Neuronal stem cell (in vitro differentiated cells): ENCODE results near the gene NFASC. TPM values are rescaled to one million over a fixed set of nuclear protein-coding genes. Genes with fewer than 3 reads are reported as not detected.

Experiments
- DNase-seq: peaks from one replicate; pipeline ENCODE4 v3.0.0-alpha.2; 2013; ENCODE audit warnings: low spot score
- H2AFZ ChIP-seq: one replicate; pipeline ENCODE4 v1.6.1; 2013; ENCODE audit warnings: mild to moderate bottlenecking, low read length, inconsistent platforms
- H2AK5ac ChIP-seq: 2 replicates; pipeline ENCODE4 v1.6.1; 2013; ENCODE audit warnings: low read depth, mild to moderate bottlenecking, inconsistent platforms, low read length, moderate library complexity, mixed read lengths
- H2BK120ac ChIP-seq: 2 replicates; pipeline ENCODE4 v1.6.1; 2013; ENCODE audit warnings: low read depth, mild to moderate bottlenecking, inconsistent platforms, low read length, moderate library complexity, mixed read lengths
- H2BK12ac ChIP-seq: one replicate; pipeline ENCODE4 v1.6.1; 2013; ENCODE audit warnings: low read length, inconsistent platforms
- H2BK15ac ChIP-seq: 2 replicates; pipeline ENCODE4 v1.6.1; 2013; ENCODE audit warnings: mild to moderate bottlenecking, low read length, inconsistent platforms, mixed read lengths
- H2BK5ac ChIP-seq: one replicate; pipeline ENCODE4 v1.6.1; 2013; ENCODE audit warnings: inconsistent platforms, mild to moderate bottlenecking, low read length, moderate library complexity
- H3K14ac ChIP-seq: one replicate; pipeline ENCODE4 v1.6.1; 2013; ENCODE audit warnings: low read length, inconsistent platforms
- H3K18ac ChIP-seq: 2 replicates; pipeline ENCODE4 v1.6.1; 2013; ENCODE audit warnings: low read length, inconsistent platforms
- H3K23ac ChIP-seq: 2 replicates; pipeline ENCODE4 v1.6.1; 2013; ENCODE audit warnings: low read depth, mild to moderate bottlenecking, mixed read lengths, low read length, inconsistent platforms; ENCODE audit not compliant: poor library complexity
- H3K27ac ChIP-seq: replicated peaks from 3 replicates; pipeline ENCODE4 v1.5.1; 2013; ENCODE audit warnings: low read length, inconsistent platforms
- H3K27me3 ChIP-seq, 3 experiments: 2 replicates each; pipeline ENCODE4 v1.6.1; 2013; ENCODE audit warnings: low read length in 3 of 3, mild to moderate bottlenecking in 2 of 3, inconsistent platforms in 1 of 3, low read depth in 1 of 3, mixed read lengths in 1 of 3, moderate library complexity in 1 of 3; ENCODE audit not compliant: control insufficient read depth in 3 of 3, insufficient read depth in 3 of 3
- H3K36me3 ChIP-seq, 2 donors: replicated peaks in 1 of 2; 2 replicates each; pipeline ENCODE4 v1.6.1; 2013; ENCODE audit warnings: low read length in 2 of 2; ENCODE audit not compliant: control insufficient read depth in 2 of 2, insufficient read depth in 2 of 2
- H3K4ac ChIP-seq: 2 replicates; pipeline ENCODE4 v1.6.1; 2013; ENCODE audit warnings: inconsistent platforms, mild to moderate bottlenecking, low read length, moderate library complexity
- H3K4me1 ChIP-seq, 2 donors: 1 replicate in 1 of 2; 2 replicates in 1 of 2; pipeline ENCODE4 v1.6.1; 2013; ENCODE audit warnings: low read length in 2 of 2, low read depth in 1 of 2; ENCODE audit not compliant: control insufficient read depth in 2 of 2, insufficient read depth in 1 of 2
- H3K4me2 ChIP-seq: one replicate; pipeline ENCODE4 v1.6.1; 2013; ENCODE audit warnings: mild to moderate bottlenecking, low read length, inconsistent platforms; ENCODE audit not compliant: insufficient read depth, poor library complexity, severe bottlenecking
- H3K4me3 ChIP-seq, 2 donors: 2 replicates each; pipeline ENCODE4 v1.5.1; 2013; ENCODE audit warnings: low read length in 2 of 2, mild to moderate bottlenecking in 2 of 2, inconsistent platforms in 1 of 2, moderate library complexity in 1 of 2
- H3K79me1 ChIP-seq: one replicate; pipeline ENCODE4 v1.6.1; 2013; ENCODE audit warnings: low read depth, mild to moderate bottlenecking, inconsistent platforms, low read length, moderate library complexity
- H3K9ac ChIP-seq: one replicate; pipeline ENCODE4 v1.6.1; 2013; ENCODE audit warnings: mild to moderate bottlenecking, low read depth, low read length, inconsistent platforms; ENCODE audit not compliant: poor library complexity
- H3K9me3 ChIP-seq, 2 donors: replicated peaks in 1 of 2; 2 replicates each; pipeline versions ENCODE3 to v1.6.1; 2013; ENCODE audit warnings: low read length in 2 of 2, mild to moderate bottlenecking in 2 of 2, inconsistent platforms in 1 of 2, low read depth in 1 of 2, mixed read lengths in 1 of 2, moderate library complexity in 1 of 2; ENCODE audit not compliant: control insufficient read depth in 2 of 2, insufficient read depth in 1 of 2
- H4K8ac ChIP-seq: one replicate; pipeline ENCODE4 v1.6.1; 2013; ENCODE audit warnings: low read depth, mild to moderate bottlenecking, inconsistent platforms, low read length, moderate library complexity
- H4K91ac ChIP-seq: one replicate; pipeline ENCODE4 v1.6.1; 2013; ENCODE audit warnings: low read length, low read depth, mild to moderate bottlenecking, inconsistent platforms; ENCODE audit not compliant: poor library complexity
- WGBS, 2 donors: extraction: QIAGEN DNeasy Blood & Tissue Kit; methylation state at CpG; one replicate each; pipeline ENCODE4 v1.1.7; 2013; ENCODE audit warnings: missing lambda C conversion rate in 2 of 2, mixed read lengths in 1 of 2; ENCODE audit not compliant: insufficient read length in 2 of 2, insufficient replicate concordance in 1 of 2; ENCODE audit errors: extremely low coverage in 2 of 2; 5-methylcytosine and 5-hydroxymethylcytosine counted together
- polyA plus RNA-seq, 2 experiments: library from polyadenylated mRNA; stranded (reverse); fragments of 200-250 nt; gene quantifications; one replicate each; pipeline ENCODE4 v1.2.3, GENCODE V29; 2013

NFASC gene
- polyA plus RNA-seq (2013, experiment 1 of 2): 1.2 TPM
- polyA plus RNA-seq (2013, experiment 2 of 2): 1.2 TPM

- Histone ChIP-seq H2BK15ac (no peak within 1 kb of the TSS), H3K23ac (no peak within 1 kb of the TSS), H3K14ac (no peak within 1 kb of the TSS), H3K4me2 (no peak within 1 kb of the TSS), H2BK12ac (no peak within 1 kb of the TSS), H3K9ac (no peak within 1 kb of the TSS), H2AK5ac (no peak within 1 kb of the TSS), H3K18ac (peak within 1 kb of the TSS; percentile 50), H3K9me3 (no peaks in the 10 kb centered on the region), H4K91ac (no peak within 1 kb of the TSS), H3K27ac (no peak within 1 kb of the TSS), H3K27me3 (no peaks in the 10 kb centered on the region), H2BK5ac (no peak within 1 kb of the TSS), H4K8ac (no peak within 1 kb of the TSS), H3K79me1 (no peaks in the 10 kb centered on the region), H3K4me3 (peak within 1 kb of the TSS in 1 of 2 donors; percentile 19), H3K4ac (no peak within 1 kb of the TSS), H2AFZ (peak within 1 kb of the TSS; percentile 68), H3K4me1 (peaks cover 8 to 12% of the 10 kb centered on the region in 2 donors), H2BK120ac (no peak within 1 kb of the TSS), H3K36me3 (no peaks in the 10 kb centered on the region)
- DNase-seq: no peak
- no CpG with 5 or more reads among the region's 19 CpGs for WGBS, 2 donors
These were observed at the start of gene NFASC for GRCh38 chr1:204870160-204870912. Gene NFASC (plus strand): TSS chr1:204870862. CDS start chr1:204944316, 73,454 bp downstream.

DNA sequence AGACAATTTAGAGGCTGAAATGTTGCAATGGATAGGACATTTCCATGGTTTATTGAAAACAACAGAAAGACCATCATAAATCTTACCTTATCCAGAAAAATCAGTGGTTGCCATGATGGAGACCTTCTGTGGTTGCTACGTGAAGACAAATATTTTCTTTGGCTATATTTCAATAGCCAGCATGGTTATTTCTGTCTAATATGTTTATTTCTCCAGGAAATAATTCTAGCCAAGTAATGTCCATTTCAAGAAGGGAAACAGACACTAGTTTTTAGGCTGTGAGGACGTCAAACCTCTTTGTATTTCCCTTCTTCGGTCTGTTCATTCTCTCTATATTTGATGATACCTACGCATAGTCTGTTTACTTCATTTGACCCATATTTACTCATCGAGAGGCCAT is 49.2 kb upstream of the NFASC start:
- Histone ChIP-seq H2BK12ac (no peak overlapping the region), H3K4me1 (no peaks in the 10 kb centered on the region), H3K27me3 (peaks cover 0 to 8% (median 0%) of the 10 kb centered on the region in 3 experiments), H2AFZ (no peak overlapping the region), H3K36me3 (no peaks in the 10 kb centered on the region), H2BK5ac (no peak overlapping the region), H4K91ac (no peak overlapping the region), H3K9ac (no peak overlapping the region), H2AK5ac (no peak overlapping the region), H3K14ac (no peak overlapping the region), H3K23ac (no peak overlapping the region), H3K79me1 (no peaks in the 10 kb centered on the region), H3K4me2 (no peak overlapping the region), H3K9me3 (no peaks in the 10 kb centered on the region), H3K4ac (no peak overlapping the region), H3K27ac (no peak overlapping the region), H4K8ac (no peak overlapping the region), H3K18ac (no peak overlapping the region), H2BK15ac (no peak overlapping the region), H2BK120ac (no peak overlapping the region), H3K4me3 (no peak overlapping the region)
- DNase-seq: no peak
- WGBS, 2 donors: no CpG with 5 or more reads among the region's 5 CpGs

- Histone ChIP-seq H4K8ac (no peak overlapping the region), H3K23ac (no peak overlapping the region), H2AFZ (no peak overlapping the region), H4K91ac (no peak overlapping the region), H2BK15ac (no peak overlapping the region), H3K4me2 (no peak overlapping the region), H2BK5ac (no peak overlapping the region), H3K27me3 (peaks cover 0 to 11% (median 0%) of the 10 kb centered on the region in 3 experiments), H3K27ac (no peak overlapping the region), H3K14ac (no peak overlapping the region), H3K4ac (no peak overlapping the region), H3K36me3 (no peaks in the 10 kb centered on the region), H2AK5ac (no peak overlapping the region), H3K79me1 (no peaks in the 10 kb centered on the region), H3K9me3 (no peaks in the 10 kb centered on the region), H3K9ac (no peak overlapping the region), H3K4me3 (no peak overlapping the region), H3K4me1 (no peaks in the 10 kb centered on the region), H2BK12ac (no peak overlapping the region), H2BK120ac (no peak overlapping the region), H3K18ac (no peak overlapping the region)
- DNase-seq: no peak
- no CpG with 5 or more reads among the region's 4 CpGs for WGBS, 2 donors
These were observed 48.7 kb upstream of the NFASC start for GRCh38 chr1:204821924-204822323.

- Histone ChIP-seq H2AK5ac (no peak overlapping the region), H2BK12ac (no peak overlapping the region), H4K91ac (no peak overlapping the region), H3K14ac (no peak overlapping the region), H3K4ac (no peak overlapping the region), H3K9me3 (no peaks in the 10 kb centered on the region), H2AFZ (no peak overlapping the region), H3K79me1 (no peaks in the 10 kb centered on the region), H4K8ac (no peak overlapping the region), H2BK15ac (no peak overlapping the region), H3K4me1 (peaks cover 2 to 7% of the 10 kb centered on the region in 2 donors), H3K27ac (no peak overlapping the region), H2BK120ac (no peak overlapping the region), H3K4me2 (no peak overlapping the region), H3K27me3 (peaks cover 0 to 55% (median 4%) of the 10 kb centered on the region in 3 experiments), H3K36me3 (no peaks in the 10 kb centered on the region), H3K18ac (no peak overlapping the region), H3K9ac (no peak overlapping the region), H2BK5ac (no peak overlapping the region), H3K23ac (no peak overlapping the region), H3K4me3 (no peak overlapping the region)
- WGBS, 2 donors: no CpG with 5 or more reads among the region's 4 CpGs
- DNase-seq: no peak
These were observed 43.7 kb upstream of the NFASC start for GRCh38 chr1:204826970-204827369.
